ENCODE data around the gene KCTD1. TPM values are rescaled to one million over a fixed set of nuclear protein-coding genes. Genes with fewer than 3 reads are reported as not detected.

KCTD1 gene
- total and polyA plus RNA-seq, 4 donors, result 4.0 to 17.5 (median 9.2) TPM

DNA sequence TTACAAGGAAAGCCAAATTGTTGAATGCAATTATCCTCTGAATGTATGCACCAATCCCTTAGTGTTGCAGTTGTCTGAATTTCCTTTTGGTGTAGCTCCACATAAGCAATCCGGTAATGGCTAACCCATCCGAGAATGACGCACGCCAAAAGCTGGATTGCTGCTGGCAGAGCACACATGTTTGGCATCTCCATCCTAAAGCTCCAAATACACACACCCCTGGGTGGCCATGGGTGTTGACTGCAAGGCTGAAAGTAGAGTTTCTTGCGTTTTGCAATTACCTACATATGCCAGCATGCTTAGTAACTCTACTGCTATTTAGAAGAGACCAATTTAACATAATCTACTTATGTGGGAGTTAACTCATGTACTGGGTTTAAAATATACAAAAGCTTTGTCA, 53.1 kb downstream of the KCTD1 start:
- WGBS, 2 donors, result 95 to 97% methylated on average over 5 of the region's 5 CpGs
- TF ChIP-seq, protein P1, sequence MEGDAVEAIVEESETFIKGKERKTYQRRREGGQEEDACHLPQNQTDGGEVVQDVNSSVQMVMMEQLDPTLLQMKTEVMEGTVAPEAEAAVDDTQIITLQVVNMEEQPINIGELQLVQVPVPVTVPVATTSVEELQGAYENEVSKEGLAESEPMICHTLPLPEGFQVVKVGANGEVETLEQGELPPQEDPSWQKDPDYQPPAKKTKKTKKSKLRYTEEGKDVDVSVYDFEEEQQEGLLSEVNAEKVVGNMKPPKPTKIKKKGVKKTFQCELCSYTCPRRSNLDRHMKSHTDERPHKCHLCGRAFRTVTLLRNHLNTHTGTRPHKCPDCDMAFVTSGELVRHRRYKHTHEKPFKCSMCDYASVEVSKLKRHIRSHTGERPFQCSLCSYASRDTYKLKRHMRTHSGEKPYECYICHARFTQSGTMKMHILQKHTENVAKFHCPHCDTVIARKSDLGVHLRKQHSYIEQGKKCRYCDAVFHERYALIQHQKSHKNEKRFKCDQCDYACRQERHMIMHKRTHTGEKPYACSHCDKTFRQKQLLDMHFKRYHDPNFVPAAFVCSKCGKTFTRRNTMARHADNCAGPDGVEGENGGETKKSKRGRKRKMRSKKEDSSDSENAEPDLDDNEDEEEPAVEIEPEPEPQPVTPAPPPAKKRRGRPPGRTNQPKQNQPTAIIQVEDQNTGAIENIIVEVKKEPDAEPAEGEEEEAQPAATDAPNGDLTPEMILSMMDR (IDR thresholded peaks at IDR 0.05; ENCODE audit: control extremely low read depth, extremely low read depth), result no peak

GRCh38 chr18:26493021-26493420, 55.3 kb downstream of the KCTD1 start:
- 92 to 96% methylated on average over 3 of the region's 3 CpGs for WGBS, 2 donors
- Histone ChIP-seq H3K27ac (ENCODE audit: low read depth in 1 of 2, low read length in 1 of 2) (no peak overlapping the region), H3K4me3 (no peak overlapping the region), H3K9ac (ENCODE audit: insufficient read depth in 1 of 2, low read length in 2 of 2) (no peak overlapping the region), H3K4me1 (ENCODE audit: control insufficient read depth in 5 of 5, insufficient read depth in 5 of 5, low read length in 5 of 5) (no peaks in the 10 kb centered on the region), H3K36me3 (ENCODE audit: control insufficient read depth in 4 of 4, insufficient read depth in 4 of 4, low read length in 4 of 4) (peaks cover 0 to 2% (median 0%) of the 10 kb centered on the region in 4 donors), H3K9me3 (ENCODE audit: control insufficient read depth in 4 of 4, insufficient read depth in 3 of 4, low read length in 3 of 4) (no peaks in the 10 kb centered on the region), H3K27me3 (ENCODE audit: control insufficient read depth in 3 of 3, insufficient read depth in 3 of 3, low read length in 2 of 3) (no peaks in the 10 kb centered on the region)
- TF ChIP-seq, protein P1 (IDR thresholded peaks at IDR 0.05; ENCODE audit: control extremely low read depth, extremely low read depth), result no peak
- ATAC-seq (ENCODE audit: insufficient read depth, low FRiP score), result no peak
- DNase-seq, result no peak

More for the DNA sequence above, 53.1 kb downstream of the KCTD1 start:
- H3K4me3 ChIP-seq, result no peak overlapping the region
- no peak for DNase-seq
- H3K9me3 ChIP-seq (ENCODE audit: control insufficient read depth in 4 of 4, insufficient read depth in 3 of 4, low read length in 3 of 4), result no peaks in the 10 kb centered on the region
- ATAC-seq (ENCODE audit: insufficient read depth, low FRiP score), result no peak
- no peaks in the 10 kb centered on the region for H3K4me1 ChIP-seq (ENCODE audit: control insufficient read depth in 5 of 5, insufficient read depth in 5 of 5, low read length in 5 of 5)
- no peak overlapping the region for H3K27ac ChIP-seq (ENCODE audit: low read depth in 1 of 2, low read length in 1 of 2)
- no peaks in the 10 kb centered on the region for H3K27me3 ChIP-seq (ENCODE audit: control insufficient read depth in 3 of 3, insufficient read depth in 3 of 3, low read length in 2 of 3)
- no peak overlapping the region for H3K9ac ChIP-seq (ENCODE audit: insufficient read depth in 1 of 2, low read length in 2 of 2)
- peaks cover 0 to 5% (median under 1%) of the 10 kb centered on the region in 4 donors for H3K36me3 ChIP-seq (ENCODE audit: control insufficient read depth in 4 of 4, insufficient read depth in 4 of 4, low read length in 4 of 4)

DNA sequence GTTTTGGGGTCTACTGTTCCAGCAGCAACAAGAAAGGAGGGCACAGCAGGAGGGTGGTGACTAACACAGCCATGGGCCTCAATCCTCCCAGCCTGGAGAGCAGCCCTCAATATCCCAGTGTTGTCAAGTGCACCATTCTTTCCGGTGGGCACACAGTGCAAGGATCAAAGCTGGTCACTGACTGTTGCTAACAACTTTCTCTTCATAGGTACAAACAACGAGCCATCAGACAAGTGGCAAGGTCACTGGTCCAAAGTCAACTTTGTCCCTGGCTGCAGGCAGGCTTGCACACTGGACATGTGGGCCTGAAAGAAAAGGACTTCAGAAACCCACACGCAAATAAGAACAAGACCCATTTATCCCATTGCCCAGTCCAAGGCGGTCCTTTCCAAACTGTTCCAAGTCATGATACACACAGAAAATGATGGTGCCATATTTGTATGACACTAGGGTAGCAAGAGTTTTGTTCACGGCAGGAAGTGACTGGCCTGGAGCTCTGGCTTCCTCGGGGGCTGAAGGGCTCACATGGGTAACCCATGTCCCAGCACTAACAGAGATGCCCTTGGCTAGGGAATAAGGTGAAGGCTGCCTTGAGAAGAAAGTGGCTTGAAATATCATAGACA, 57.0 kb downstream of the KCTD1 start:
- 95 to 97% methylated on average over 6 of the region's 6 CpGs for WGBS, 2 donors
- TF ChIP-seq, protein P1 (IDR thresholded peaks at IDR 0.05; ENCODE audit: control extremely low read depth, extremely low read depth), result no peak
- H3K27me3 ChIP-seq (ENCODE audit: control insufficient read depth in 3 of 3, insufficient read depth in 3 of 3, low read length in 2 of 3), result no peaks in the 10 kb centered on the region
- H3K9ac ChIP-seq (ENCODE audit: insufficient read depth in 1 of 2, low read length in 2 of 2), result no peak overlapping the region
- H3K36me3 ChIP-seq (ENCODE audit: control insufficient read depth in 4 of 4, insufficient read depth in 4 of 4, low read length in 4 of 4), result peaks cover 0 to 4% (median 0%) of the 10 kb centered on the region in 4 donors
- ATAC-seq (ENCODE audit: insufficient read depth, low FRiP score) (no peak), DNase-seq (no peak)
- H3K4me1 ChIP-seq (ENCODE audit: control insufficient read depth in 5 of 5, insufficient read depth in 5 of 5, low read length in 5 of 5), result no peaks in the 10 kb centered on the region
- H3K9me3 ChIP-seq (ENCODE audit: control insufficient read depth in 4 of 4, insufficient read depth in 3 of 4, low read length in 3 of 4), result no peaks in the 10 kb centered on the region
- H3K27ac ChIP-seq (ENCODE audit: low read depth in 1 of 2, low read length in 1 of 2), result no peak overlapping the region
- no peak overlapping the region for H3K4me3 ChIP-seq

DNA sequence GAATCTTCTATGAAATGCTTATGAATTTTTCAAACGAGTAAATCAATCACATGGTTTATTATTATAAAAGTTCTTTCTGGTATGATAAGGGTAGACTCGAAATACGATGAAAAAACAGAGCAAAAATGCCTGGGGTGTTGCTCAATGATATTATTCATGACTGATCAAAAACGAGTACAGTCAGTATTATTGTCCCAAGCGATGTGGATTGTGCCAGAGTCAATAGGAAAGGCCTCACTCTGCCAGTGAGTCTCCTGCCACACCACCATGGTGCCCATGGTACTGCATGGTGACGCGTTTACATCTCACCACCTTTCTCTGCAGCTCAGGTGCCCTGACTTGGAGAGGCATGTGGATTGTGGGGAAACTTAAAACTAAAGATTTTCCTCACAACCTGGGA, 58.5 kb downstream of the KCTD1 start:
- TF ChIP-seq, protein P1 (IDR thresholded peaks at IDR 0.05; ENCODE audit: control extremely low read depth, extremely low read depth), result no peak
- Histone ChIP-seq H3K4me3 (no peak overlapping the region), H3K27ac (ENCODE audit: low read depth in 1 of 2, low read length in 1 of 2) (no peak overlapping the region), H3K36me3 (ENCODE audit: control insufficient read depth in 4 of 4, insufficient read depth in 4 of 4, low read length in 4 of 4) (peaks cover 0 to 2% (median 0%) of the 10 kb centered on the region in 4 donors), H3K9ac (ENCODE audit: insufficient read depth in 1 of 2, low read length in 2 of 2) (no peak overlapping the region), H3K4me1 (ENCODE audit: control insufficient read depth in 5 of 5, insufficient read depth in 5 of 5, low read length in 5 of 5) (no peaks in the 10 kb centered on the region), H3K27me3 (ENCODE audit: control insufficient read depth in 3 of 3, insufficient read depth in 3 of 3, low read length in 2 of 3) (no peaks in the 10 kb centered on the region), H3K9me3 (ENCODE audit: control insufficient read depth in 4 of 4, insufficient read depth in 3 of 4, low read length in 3 of 4) (no peaks in the 10 kb centered on the region)
- DNase-seq (no peak), ATAC-seq (ENCODE audit: insufficient read depth, low FRiP score) (no peak)
- WGBS, 2 donors, result 90 to 96% methylated on average over 7 of the region's 7 CpGs
